Measurements from ENCODE around the gene TRABD2A.
A peak's percentile ranks its signal among the peaks of the same experiment; 100 is the strongest.

Gene TRABD2A

DNA sequence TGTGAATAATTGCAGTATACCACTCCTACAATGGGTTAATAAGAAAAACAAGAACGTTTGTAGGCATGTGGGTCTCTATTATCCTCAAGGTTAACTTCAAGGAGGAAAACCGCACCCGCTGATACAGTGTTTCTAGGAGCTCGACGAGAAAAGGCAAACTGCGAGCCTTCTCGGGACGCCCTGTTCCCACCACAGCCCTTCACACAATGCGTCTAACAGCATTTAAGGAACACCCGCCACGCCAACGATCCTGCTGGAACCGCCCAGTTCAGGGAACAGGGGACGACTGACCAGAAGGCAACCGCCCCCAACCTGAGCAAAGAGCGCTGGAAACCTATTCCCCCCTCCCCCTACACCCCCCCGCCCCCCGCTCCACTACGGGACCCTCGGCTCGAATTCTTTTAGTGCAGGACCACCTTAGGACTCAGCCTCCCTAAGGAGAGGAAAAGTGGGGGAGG, 23.9 kb upstream of the TRABD2A start:
- no peak for FAIRE-seq

DNA sequence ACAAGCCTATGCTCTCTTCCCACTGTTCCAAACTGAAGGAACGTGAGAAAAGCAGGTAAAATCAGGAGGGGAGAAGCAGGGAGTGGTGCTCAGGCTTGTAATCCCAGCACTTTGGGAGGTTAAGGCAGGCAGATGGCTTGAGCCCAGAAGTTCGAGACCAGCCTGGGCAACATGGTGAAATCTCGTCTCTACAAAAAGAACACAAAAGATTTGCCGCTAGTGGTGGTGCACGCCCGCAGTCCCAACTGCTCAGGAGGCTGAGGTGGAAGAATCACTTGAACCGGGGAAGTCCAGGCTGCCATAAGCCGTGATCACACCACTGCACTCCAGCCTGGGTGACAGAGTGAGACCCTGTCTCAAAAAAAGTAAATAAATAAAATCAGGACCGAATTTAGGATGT, 23.3 kb upstream of the TRABD2A start:
- FAIRE-seq: no peak

DNA sequence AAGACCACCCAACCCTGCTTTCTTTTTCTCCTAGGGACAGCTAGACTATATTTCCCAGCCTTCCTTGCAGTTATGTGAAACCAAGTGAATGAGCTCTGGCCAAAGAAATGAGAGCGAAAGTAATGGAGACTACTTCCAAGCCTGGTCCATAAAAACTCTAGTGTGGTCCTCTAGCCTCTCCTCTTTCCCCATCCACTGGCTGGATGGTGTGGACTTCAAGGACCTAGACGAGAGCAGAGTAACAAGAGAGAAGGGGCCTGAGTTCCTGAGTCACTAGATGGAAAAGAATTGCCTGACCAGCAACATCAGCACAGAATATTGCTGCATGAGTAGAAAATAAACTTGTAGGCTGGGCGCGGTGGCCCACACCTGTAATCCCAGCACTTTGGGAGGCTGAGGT, 21.6 kb upstream of the TRABD2A start:
- no peak for FAIRE-seq

DNA sequence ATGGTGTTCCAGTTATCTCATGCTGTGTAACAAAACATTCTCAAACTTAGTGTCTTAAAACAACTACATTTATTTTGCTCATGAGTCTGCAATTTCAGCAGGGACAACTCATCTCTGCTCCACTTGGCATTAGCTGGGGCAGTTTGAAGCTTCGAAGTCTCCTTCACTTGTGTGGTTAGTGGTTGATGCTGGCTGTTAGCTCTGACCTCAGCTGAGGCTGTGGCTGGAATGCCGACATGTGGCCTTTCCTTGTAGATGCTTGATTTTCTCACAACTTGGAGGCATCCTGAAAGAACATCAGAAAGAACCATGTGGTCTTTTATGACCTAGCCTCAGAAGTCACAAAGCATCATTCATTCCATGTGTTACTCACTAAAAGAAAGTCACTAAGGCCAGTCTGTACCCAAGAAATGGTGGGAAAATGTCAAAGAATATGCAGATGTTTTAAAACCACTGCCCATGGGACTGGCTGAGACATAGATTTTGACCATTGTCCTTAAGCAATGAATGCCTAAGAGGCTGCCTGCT, 20.8 kb upstream of the TRABD2A start:
- FAIRE-seq: no peak

DNA sequence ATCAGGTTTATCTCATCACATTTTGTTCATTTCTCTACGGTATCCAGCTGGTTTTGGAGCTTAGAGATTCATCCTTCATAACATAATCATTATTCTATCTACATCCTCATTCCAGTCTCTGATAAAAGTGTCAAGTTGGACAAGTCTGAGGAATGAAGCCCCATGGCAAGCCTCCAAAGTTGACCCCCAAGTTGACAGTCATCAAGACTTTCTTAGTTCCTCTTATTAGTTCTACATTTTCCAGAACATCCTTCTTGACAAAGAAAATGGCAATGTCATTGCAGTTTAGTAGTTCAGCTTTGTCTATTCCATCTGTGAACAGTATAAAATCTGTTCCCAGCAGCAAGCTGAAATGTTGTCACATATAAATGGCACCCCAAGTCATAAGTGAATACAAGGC, 20.1 kb upstream of the TRABD2A start:
- FAIRE-seq: no peak

DNA sequence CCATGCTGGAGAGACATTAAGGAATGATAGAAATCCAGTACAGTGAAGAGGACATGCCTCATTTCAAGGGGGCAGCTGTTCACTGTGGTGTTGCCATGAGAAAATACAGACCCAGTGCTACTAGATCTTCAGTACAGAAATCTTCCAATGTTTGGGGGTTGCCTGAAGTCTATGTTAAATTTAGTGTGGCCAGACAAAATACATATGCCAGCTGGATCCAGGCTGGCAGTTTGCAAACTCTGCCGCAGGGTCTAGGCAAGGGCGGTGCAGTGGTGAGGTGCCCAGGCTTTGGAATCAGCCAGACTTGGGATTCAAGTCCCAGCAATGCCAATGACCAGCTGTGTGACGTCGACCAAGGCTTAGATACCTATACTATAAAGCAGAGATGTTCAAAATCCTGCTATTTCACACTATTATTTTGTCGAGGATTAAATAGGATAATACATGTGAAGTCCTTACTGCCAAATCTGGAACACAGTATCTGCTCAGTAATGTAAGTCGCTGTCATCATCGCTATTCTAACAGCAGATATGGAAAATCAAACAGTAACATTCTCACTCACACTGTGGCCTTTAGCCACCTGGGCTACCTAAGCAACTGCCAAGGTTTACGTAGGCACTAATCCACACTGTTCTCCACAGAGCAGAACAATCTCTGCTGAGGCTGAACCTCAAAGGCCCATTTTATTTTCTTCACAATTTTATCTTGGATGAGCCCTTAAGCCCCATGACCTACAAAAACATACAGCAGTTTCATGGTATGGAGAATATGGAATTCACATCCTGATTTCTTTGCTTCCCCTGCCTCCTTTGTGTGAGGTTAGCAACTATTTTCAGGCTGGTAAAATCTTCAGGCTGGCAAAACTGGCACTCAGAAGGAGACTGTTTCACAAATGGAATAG, 18.7 kb upstream of the TRABD2A start:
- no peak for FAIRE-seq

DNA sequence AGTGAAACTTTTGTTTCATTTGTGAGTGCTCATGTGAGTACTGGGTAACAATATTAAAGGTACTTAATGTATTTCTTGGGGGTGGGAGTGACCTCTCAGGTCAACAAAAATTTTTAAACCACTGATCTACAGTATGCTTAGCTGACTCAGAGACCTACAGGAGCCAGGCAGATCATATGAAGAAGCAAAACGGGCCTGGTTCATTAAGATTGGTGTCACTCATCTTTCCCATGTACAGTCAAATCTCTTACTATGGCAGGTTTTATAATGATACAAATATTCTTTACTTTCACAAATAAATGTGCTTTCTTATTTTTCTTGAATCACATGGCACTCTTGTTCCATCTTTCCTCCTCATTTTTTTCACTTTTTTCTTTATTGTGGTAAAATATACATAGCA, 16.9 kb upstream of the TRABD2A start:
- no peak for FAIRE-seq

DNA sequence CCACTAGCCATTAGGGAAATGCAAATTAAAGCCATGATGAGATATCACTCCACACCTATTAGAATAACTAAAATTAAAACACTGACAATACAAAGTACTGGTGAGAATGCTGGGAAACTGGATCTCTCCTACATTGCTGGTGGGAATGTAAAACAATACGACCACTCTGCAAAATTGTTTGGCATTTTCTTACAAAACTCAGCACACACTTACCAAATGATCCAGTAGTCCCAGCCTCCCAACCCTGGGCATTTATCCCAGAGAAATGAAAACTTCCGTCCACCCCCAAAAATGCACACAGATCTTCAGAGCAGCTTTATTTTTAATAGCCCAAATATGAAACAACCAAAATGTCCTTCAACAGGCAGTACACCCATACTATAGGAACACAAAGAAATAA, 15.7 kb upstream of the TRABD2A start:
- FAIRE-seq: no peak

DNA sequence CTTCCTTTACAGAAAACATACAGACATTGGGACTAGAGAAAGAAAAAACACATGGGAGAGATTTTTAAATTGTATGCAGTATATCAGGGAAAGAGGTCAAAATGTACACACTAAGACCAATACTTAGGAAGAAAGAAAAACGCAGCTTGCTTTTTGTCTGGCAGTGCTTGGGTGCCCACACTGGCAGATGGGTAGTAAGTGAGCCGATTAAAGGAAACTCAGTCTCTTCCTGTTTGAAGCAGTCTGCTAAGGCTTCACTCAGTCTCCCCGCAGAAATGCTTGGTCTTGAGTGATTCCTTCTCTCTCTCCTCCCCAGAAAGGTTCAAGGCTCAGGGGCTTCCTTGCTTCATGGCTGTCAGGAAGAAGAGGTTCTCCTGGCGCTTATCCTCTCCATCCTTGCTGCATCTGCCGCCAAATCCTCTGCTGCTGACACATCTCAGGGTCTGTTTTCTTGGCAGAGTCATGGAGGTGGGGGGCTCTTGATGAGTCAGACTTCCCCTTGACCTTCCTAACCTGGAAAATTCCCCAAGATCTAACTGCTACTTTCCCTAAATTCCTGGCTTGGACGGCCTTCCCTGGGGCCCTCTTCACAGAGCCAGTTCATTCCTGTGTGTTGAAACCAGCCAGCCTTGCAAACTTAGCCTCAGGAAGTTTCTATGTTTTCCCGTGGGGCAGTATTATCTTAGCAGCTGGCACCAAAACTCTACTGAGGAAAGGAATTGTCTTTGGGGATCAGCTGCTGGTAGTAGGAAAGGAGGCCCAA, 14.1 kb upstream of the TRABD2A start:
- FAIRE-seq: no peak

DNA sequence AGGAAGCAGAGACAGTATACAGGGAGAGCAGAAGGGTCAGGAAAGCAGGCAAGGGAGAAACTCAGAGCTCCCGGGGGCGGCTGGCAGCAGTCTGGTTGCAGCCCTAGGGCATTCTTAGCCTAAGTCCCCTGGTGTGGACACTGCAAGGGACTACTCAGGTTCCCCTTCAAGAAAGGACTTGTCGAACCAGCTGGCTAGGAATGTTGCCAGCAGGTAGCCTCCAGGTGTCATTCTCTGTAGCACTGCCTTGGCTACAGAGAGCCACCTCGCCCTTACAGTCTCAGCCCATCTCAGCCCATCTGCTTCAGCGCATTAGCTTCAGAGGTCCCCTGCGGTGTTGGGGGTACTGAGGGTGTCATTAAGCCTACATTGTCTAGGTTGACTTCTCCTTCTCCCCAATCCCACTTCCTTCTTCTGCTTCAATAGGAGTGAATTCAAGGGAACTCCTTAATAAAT, 13.3 kb upstream of the TRABD2A start:
- FAIRE-seq: no peak

DNA sequence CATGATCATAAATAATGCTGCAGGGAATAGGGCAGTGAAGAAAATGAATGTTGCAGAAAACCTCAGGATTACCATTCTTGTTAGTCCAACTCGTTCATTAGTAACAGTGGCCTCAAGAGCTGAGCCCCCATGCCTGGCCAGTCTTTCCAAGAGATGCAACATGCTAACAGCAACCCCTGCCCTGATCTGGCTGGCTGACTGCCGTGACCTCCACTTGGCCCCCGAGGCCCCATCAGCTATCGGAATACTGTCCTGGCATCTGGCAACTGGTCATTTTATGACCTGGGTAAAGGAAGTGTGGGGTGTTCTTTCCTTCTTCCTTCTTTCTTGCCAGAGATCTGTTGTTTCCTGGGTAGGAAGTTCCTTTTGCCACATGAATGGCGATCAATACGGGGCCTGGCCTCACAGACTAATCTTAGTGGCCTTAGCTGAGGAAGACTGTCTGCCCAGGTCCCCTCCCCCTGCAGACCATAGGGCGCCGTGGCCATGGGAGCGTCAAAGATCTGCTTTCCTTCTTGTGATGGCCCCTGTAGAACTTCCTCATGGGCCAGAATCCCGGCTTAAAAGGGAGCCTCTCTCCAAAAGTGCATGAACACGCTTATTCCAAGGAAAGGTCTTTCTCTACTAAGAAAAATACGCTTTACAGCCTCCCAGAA, 10.6 kb upstream of the TRABD2A start:
- no peak for FAIRE-seq

DNA sequence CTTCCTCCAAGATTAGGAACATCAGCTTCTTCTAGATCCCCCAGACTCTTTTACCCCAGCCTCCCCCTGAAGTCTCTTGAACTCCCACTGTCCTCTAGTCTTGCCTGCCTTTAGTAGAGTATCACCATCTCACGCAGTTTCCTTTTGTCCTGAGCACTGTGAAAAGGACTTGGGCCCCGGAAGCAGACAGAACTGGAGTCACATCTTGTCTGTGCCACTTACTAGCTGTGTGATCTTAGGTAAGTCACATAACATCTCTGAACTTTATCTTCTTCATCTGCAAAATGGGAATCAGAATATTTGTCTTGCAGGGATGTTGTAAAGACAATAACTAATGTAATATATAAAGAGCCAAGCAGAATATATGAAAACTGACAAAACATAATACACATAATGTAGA, 8.4 kb upstream of the TRABD2A start:
- no peak for FAIRE-seq

DNA sequence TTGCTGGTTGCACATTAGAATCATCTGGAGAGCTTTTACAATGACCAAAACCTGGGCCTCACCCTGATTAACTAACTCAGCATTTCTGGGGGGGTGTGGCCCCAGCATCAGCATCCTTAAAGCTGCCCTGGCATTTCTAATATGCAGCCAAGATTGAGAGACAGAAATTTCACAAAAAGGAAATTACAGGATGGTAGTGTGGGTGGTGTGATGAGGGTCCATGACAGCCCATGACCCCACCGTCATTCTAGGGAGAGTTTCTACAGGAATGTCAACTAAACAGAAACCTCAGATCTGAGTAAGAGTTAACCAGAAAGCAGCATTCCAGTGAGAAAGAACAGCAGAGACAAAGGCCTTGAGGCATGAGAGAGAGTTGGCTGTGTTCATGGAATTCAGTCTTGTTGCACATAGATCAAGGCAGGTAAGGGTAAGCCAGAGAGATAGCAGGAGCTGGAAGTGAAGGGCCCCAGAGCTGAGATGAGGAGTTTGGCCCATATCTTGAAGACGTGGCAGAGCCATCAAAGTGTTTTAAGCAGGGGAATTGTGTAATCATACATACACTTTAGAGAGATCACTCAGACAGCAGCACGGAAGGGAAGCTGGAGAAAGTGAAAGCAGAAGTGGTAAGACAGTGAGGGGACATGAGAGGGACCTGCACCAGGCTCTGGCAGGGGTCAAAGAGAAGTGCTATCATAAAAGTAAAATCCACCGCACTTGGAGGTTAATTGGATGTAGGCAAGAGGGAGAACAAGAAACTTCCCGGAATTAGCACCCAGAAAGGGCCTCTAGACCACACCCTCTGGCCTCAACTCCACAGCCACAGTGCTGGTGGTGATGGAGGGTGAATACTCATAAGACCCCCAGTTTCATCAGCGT, 7.8 kb upstream of the TRABD2A start:
- no peak for FAIRE-seq

DNA sequence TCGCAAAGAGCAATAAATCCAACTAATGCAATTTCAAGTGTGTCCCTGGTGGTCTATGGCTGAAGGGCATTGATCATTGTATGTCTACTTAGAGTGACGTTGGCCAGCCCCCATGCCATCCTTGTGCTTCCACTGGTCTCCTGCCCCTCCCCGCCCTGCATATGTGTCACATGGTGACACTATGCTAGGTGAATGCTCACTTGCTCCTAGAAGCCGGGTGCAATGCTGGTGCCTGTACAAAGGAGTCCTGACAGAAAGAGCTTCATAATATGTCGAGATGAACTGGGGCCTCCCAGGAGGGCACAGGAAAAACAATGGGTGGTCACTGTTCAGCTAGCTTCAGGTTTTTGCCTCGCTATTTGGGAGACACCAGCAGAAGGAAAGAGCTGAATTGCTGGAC, 5.9 kb upstream of the TRABD2A start:
- no peak for FAIRE-seq

DNA sequence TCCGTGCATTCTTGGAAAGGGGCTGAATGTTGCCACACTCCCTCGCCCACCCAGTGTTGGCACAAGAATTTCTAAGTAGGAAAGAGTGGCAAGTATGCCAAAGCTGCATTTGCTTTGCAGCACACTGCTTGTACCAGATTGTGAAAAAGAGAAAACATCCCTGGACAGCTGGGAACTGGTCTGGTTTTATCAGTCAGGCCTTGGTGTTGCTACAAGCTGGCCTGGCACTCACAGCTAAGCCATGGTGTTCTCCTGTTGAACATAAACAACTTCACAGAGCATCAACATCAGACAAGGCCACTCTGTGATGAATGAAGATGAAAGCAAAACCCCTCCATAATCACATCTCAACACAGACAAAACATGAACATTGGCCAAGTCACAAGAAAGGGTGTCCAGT, 4.2 kb upstream of the TRABD2A start:
- no peak for FAIRE-seq

DNA sequence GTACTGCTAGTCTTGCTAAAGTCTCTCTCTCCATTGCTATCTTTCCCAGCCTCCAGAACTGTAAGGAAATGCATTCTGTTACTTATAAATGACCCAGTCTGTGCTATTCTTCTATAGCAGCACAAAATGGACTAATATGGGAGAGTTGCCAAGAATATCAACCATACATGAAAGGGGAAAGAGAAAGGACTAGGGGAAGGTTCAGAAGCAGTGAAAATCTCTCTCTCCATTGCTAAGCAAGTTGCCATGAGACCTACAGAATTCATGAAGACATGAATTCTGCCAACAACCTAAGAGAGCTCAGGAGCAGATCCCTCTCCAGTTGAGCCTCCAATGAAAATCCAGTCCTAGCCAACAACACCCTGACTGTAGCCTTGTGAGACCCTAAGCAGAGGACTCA, 3.6 kb upstream of the TRABD2A start:
- FAIRE-seq: no peak

DNA sequence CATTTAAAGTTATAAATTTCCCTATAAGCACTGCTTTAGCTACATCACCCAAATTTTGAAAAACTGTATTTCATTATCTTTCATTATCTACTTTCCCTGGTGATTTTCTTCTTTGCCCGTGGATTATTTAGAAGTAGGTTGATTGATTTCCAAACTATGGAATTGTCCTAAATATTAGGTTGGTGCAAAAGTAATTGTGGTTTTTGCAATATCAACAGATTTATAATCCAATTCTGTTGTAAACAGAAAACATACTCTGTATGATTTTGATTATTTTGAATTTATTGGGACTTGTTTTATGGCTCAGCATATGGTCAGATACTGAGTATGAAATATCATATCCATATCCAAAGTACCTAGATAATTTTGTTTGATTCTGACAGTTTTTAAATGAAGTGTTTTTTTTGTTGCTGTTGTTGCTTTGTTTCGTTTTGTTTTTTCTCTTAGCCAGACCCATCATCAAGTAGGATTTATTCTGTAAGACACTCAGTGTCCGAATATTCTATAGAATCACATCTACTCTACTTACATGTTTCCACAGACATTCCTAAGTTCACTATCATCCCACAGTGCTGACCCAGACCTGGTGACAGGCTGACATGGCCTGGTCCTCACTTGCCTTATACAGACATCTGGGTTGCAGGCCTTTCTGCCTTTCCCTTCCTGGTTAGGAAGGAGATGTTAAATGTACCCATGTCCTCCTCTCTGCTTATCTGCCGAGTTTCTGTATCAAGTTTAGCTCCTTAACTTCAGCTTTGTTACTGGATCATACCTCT, 2.1 kb upstream of the TRABD2A start:
- FAIRE-seq: peak; percentile 15

DNA sequence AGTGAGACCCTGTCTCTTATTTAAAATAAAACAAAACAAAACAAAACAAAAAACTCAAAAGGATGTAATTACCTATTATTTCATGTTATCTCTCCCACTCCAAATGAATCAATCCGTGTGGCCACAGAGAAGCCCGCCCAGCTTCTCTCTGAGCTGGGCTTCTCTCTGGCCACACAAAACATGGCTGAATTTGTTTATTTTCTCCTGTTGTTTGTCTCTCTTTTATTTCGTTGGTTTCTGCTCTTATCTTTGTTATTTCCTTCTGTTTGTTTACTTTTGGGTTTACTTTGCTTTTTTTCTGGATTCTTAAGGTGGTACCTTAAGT, 1.5 kb upstream of the TRABD2A start:
- no peak for FAIRE-seq

DNA sequence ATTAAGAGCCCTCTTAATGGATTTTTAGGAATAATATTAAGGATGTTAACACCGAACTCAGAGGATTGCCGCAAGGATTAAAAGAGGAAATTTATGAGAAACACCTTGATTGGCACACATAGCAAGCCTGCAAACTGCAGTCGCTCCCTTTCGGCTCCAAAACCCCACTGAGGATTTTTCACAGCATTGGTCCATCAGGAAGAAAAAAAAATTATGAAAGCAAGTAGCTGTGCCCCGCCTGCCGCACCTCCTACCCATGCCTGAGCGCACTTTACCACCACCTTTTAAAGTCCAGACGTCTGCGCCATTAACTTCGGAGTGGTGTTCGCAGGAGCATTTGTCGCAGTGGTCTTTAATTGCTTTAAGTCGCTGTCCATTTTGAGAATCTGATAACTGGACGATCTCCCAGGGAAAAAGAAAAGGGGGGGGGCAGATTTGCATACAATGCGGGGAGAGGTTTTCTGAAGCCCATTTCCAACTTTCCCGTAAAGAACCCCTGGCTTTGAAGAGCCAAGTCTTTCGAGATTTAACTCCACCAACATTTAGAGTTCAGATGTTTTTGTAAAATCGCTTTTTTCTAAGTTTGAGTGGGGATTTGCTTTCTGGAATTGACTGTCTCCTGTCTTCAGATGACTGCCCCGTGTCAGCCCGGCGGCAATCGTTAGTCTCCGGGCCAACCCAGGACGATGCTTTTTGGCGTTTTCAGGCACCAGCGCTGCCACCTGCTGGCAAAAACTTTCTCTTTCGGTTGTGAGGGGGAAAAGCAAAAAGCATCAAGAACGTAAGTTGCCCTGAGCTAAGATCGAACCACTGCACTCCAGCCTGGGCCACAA, 913 bp upstream of the TRABD2A start:
- peak; percentile 79 for FAIRE-seq

DNA sequence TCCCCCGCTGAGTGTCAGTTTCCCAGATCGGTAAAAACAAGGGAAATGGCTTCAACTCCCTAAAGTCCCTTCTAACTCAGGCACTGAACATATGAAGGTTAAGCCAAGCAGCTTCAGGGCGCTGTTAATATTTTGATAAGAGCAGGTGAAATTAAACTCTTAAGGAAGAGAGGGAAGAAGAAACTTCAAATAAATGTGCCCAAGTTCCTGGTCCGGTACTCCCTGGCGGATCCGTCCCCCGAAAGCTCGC, 564 bp downstream of the TRABD2A start:
- FAIRE-seq: no peak
